ENCODE results near the gene LCN12. TPM values are rescaled to one million over a fixed set of nuclear protein-coding genes. Genes with fewer than 3 reads are reported as not detected.
A peak's percentile ranks its signal among the peaks of the same experiment; 100 is the strongest.

Gene LCN12
- polyA plus RNA-seq, 5 donors: 9.1 to 25.3 (median 21.1) TPM

DNA sequence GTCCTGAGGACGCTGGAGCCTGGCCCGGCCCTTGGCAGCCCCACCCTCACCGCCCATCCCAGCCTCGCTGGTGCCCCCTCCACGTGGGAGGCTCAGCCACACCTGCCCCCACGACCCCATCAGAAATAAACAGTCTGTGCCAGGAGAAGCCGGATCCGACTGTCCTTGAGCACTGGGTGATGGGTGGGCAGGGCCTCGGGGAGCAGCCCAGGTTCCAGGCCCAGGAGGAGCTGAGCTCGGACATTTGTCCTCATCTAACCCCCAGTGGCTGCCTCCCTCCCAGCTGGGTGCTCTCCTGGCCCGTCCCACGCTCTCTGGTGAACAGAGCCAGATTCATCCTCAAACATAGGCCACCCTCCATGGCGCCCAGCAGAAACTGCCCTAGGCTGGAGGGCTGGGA, 20.7 kb downstream of the LCN12 start:
- no peak for DNase-seq

- no peak for DNase-seq
These were observed 21.8 kb downstream of the LCN12 start for GRCh38 chr9:136973618-136974617.

- DNase-seq: no peak
These were observed 22.9 kb downstream of the LCN12 start for GRCh38 chr9:136974817-136975535.

DNA sequence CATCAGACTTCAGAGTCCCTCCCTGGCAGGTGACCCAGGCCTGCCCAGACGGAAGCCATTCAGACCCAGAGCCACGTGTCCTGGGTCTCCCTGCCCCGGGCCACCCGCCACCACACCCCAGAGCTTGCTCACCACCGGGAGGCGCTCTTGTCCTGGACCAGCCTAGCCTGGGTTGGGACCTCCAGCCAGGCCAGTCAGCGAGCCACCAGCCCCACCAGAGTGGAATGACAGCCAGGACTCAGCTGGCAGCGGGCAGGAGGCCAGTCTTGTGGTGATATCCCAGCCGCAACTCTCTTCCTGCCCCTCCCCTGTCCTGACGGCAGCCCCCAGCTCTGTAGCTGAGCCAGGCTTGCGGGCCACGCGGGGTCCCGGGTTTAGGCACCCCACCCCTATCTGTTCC, 23.6 kb downstream of the LCN12 start:
- no peak for DNase-seq

GRCh38 chr9:136977223-136977622, 25.1 kb downstream of the LCN12 start, which contains the start of gene PTGDS:
Gene PTGDS (plus strand): TSS chr9:136977504. CDS start chr9:136977579, 75 bp downstream.
- DNase-seq: peak; percentile 70 to 74

DNA sequence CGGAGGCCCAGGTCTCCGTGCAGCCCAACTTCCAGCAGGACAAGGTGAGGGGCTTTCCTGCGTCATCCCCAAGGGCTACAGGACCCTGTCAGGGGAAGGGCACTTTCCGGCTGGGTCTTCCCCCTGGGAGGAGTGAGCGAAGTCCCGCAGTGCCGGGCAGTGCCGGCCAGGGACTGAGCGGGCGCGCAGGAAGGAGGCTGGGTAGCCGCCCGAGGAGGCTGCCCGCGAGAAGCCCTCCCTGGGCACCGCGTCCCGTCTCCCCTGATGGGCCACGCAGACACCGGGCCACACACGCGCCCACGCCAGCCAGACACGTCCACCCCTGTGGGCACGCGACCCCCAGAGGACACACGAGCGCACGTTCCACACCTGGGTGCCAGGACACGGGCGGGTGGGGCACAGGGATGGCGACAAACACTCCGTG, 25.6 kb downstream of the LCN12 start:
- no peak for DNase-seq

DNA sequence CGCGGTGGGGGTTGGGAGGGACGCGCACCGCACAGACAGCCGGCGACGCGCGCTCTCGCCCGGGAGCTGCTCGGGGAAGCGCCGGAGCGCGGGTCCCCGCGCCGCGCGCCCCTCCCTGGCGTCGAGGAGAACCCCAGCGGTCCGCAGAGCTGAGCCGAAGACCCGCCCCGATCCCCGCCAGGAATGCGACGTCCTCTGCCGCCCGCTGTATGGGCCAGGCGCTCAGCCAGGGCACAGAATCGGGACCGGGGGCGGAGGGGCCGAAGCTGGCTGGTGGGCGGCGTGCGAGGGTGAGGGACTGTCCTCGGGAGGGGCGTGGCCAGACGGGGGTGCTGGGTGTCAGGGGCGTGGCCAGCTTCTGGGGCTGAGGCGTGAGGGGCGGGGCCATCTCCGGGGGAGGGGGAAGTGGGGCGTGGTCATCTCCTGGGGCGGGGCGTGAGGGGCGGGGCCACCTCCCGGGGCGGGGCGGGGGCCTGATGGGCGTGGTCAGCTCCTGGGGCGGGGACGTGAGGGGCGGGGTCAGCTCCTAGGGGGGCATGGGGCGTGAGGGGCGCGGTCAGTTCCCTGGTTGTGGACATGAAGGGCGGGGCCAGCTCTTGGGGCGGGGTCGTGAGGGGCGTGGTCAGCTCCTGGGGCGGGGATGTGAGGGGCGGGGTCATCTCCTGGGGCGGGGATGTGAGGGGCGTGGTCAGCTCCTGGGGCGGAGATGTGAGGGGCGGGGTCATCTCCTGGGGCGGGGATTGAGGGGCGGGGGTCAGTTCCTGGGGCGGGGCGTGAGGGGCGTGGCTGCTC, 26.2 kb downstream of the LCN12 start:
- DNase-seq: peak; percentile 65 to 67

DNA sequence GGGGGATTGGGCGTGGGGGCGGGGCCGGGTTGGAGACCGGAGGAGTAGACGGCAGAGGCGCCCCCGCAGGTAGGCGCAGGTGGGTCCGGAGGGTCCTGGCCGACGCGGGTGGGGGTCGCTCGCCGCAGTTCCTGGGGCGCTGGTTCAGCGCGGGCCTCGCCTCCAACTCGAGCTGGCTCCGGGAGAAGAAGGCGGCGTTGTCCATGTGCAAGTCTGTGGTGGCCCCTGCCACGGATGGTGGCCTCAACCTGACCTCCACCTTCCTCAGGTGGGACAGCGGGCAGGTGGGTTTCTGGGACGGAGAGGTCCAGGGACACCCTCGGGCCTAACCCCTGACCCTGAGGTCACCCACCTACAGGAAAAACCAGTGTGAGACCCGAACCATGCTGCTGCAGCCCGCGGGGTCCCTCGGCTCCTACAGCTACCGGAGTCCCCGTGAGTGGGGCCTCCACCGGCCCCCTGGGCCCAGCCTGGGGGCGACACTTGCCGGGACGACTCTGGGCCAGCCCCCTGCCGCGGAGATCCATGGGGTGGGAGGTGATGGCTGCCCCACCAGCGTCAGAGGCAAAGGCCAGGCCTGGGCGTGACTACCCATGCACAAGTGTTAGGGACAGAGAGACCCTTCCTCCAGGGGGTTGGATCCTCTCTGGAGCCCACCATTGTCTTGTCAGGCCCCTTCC, 26.9 kb downstream of the LCN12 start:
- no peak for DNase-seq

- no peak for DNase-seq
These were observed 27.9 kb downstream of the LCN12 start for GRCh38 chr9:136979769-136980587.

- no peak for DNase-seq
These were observed 28.8 kb downstream of the LCN12 start for GRCh38 chr9:136980669-136981478.

DNA sequence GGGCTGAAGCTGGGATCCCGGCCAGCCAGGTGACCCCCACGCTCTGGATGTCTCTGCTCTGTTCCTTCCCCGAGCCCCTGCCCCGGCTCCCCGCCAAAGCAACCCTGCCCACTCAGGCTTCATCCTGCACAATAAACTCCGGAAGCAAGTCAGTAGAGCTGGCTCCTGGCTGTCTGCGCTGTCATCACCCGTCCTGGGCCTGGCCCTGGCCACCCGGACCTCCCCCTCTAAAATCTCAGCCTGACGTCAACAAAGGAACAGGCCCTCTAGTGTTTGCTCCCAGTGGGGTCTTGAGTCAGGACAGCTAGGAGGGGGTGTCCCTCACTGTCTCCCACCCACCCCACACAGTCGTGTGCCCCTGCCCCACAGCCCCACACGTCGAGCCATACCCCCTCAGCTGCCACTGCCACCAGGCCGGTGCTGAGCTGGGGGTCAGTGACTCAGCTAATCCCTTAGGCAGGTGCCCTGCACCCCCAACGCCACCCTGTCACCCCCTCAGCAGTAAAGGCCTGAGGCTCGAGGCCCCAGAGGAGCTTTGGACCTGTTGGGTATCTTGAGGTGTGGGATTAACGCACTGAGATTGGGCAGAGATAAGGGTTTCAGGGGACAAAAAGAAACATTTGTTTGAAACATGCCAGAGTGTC, 29.6 kb downstream of the LCN12 start:
- DNase-seq: peak in 1 of 2 donors; percentile 29

GRCh38 chr9:136982232-136983051, 30.4 kb downstream of the LCN12 start, which contains the start of gene LCNL1:
Gene LCNL1 (plus strand): TSS chr9:136982993. CDS start chr9:136983587, 594 bp downstream.
- DNase-seq: no peak

GRCh38 chr9:136983167-136983566, 31.1 kb downstream of the LCN12 start:
- no peak for DNase-seq

GRCh38 chr9:136983656-136984314, 31.7 kb downstream of the LCN12 start:
- no peak for DNase-seq

DNA sequence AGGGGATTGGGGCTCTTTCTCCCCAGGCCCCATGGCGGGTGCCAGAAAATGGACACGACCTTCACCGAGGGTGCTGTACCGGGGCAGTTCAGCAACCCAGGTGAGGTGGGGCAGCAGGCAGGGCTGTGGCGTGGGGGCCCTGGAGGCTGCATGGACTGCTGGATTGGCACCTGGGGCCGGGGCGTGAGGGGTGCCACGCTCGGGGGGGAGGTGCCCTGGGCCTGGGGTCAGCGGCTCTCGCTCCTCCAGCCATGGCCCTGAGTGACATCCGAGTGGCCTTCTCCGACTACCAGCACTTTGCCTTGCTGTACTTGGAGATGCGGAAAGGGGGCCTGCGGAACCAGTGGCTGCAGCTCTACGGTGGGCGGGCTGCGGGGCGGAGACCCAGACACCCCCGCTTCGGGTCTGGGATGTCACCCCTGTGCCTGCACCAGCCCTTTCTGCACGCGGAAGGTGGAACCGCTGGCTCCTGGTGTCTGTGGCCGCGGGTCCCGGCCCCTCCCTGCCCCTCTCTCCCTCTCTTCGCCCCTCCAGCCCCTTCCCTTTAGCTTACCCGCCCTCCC, 32.5 kb downstream of the LCN12 start:
- no peak for DNase-seq

DNA sequence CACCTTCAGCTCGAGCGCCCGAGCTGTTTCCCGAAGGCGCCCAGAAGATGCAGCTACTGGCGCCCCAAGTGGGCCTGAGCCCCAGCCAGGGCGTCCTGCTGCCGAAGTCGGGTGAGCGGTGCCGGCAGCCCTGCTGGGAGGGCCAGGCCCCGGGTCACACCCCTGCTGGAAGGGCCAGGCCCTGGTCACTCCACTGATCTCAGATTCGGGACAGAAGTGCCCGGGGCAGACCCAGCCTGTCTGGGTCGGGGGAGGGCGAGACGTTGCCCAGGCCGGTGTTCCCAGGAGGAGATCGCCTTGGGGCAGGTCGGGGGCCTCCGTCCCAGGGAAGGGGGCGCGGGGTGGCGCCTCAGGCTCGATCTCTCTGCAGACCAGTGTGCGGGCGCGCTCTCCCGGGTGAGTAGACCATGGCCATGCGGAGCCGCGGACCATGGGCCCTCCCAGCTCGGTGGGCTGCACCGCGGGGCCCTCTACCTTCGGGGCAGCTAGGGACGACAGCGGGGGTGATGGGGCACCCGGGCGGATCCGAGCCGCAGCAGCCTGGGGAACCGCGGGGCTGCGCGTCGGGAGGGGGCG, 33.0 kb downstream of the LCN12 start:
- DNase-seq: no peak

GRCh38 chr9:136985853-136986252, 33.8 kb downstream of the LCN12 start:
- DNase-seq: no peak
